Uterus (tissue), 4 donors: ENCODE results near the gene TTLL7. TPM values are rescaled to one million over a fixed set of nuclear protein-coding genes. Genes with fewer than 3 reads are reported as not detected.

ENCODE experiments used
- DNase-seq, 2 donors: peaks; one replicate each; pipeline ENCODE4 v3.0.0-alpha.2; 2019 to 2020
- H3K27ac ChIP-seq, 2 donors: fragments of 200-600 bp; sonication (generic); 1 replicate in 1 of 2; 2 replicates in 1 of 2; pipeline ENCODE4 v1.5.1; 2016 to 2018
- H3K27me3 ChIP-seq, 2 donors: fragments of 200-600 bp; sonication (generic); one replicate each; pipeline ENCODE4 v1.5.1; 2018 to 2019; ENCODE audit warnings: control low read depth in 1 of 2
- H3K36me3 ChIP-seq, 2 donors: fragments of 200-600 bp; sonication (generic); one replicate each; pipeline ENCODE4 v1.5.1; 2019; ENCODE audit warnings: control low read depth in 1 of 2
- H3K4me1 ChIP-seq, 2 donors: fragments of 200-600 bp; sonication (generic); one replicate each; pipeline ENCODE4 v1.5.1; 2018 to 2019; ENCODE audit warnings: control low read depth in 1 of 2
- H3K4me3 ChIP-seq, 2 donors: fragments of 200-600 bp; sonication (generic); 1 replicate in 1 of 2; 2 replicates in 1 of 2; pipeline ENCODE4 v1.5.1; 2018 to 2019; ENCODE audit warnings: mild to moderate bottlenecking in 1 of 2
- H3K9me3 ChIP-seq, 2 donors: fragments of 200-600 bp; sonication (generic); one replicate each; pipeline ENCODE4 v1.5.1; 2019; ENCODE audit warnings: control low read depth in 1 of 2
- CTCF ChIP-seq, 4 experiments: fragments of 200-600 bp in 2 of 4; fragments of 450-650 bp in 2 of 4; sonication (generic) in 2 of 4; IDR thresholded peaks; one replicate each; pipeline ENCODE4 v1.5.1; 2016 to 2019; ENCODE audit warnings: antibody characterized with exemption in 4 of 4, mild to moderate bottlenecking in 2 of 4, moderate library complexity in 1 of 4
- POLR2A ChIP-seq, 2 donors: fragments of 450-650 bp; IDR thresholded peaks; one replicate each; pipeline ENCODE4 v1.6.1; 2016; ENCODE audit warnings: antibody characterized with exemption in 2 of 2, mild to moderate bottlenecking in 1 of 2, moderate library complexity in 1 of 2
- intact Hi-C: fragments of 100-400 bp; cut with DNase I; formaldehyde crosslinking; loops from one replicate; pipeline ENCODE4 v1.15.1; 2023; ENCODE audit warnings: low total_unique reads
- total RNA-seq, 4 donors: library from RNA; depleted of rRNA in 3 of 4; stranded (reverse); fragments of >200 nt in 3 of 4; gene quantifications; one replicate each; pipeline versions ENCODE4 v1.1.0 to v1.2.4, GENCODE V29; 2014 to 2023
- donor health status: DM: yes; HTN: yes; CAD: no.

The TTLL7 gene
- total RNA-seq, 4 donors from 2014 or later = 16.2 to 61.0 (median 34.1) TPM

GRCh38 chr1:83910461-83910860 lies 88.5 kb downstream of the TTLL7 start:
- H3K27ac ChIP-seq = no peak overlapping the region
- no peak for TF ChIP-seq POLR2A (IDR thresholded peaks at IDR 0.05)
- TF ChIP-seq CTCF (IDR thresholded peaks at IDR 0.05) = no peak
- H3K36me3 ChIP-seq = no peaks in the 10 kb centered on the region

GRCh38 chr1:83909687-83910086 lies 89.2 kb downstream of the TTLL7 start:
- H3K27me3 ChIP-seq = no peaks in the 10 kb centered on the region
- no peak for TF ChIP-seq POLR2A (IDR thresholded peaks at IDR 0.05)
- no peak for TF ChIP-seq CTCF (IDR thresholded peaks at IDR 0.05)
- H3K36me3 ChIP-seq = no peaks in the 10 kb centered on the region
- H3K27ac ChIP-seq = no peak overlapping the region
- no peak for DNase-seq
- H3K4me1 ChIP-seq = no peaks in the 10 kb centered on the region
- intact Hi-C loops = no loop called here
- H3K9me3 ChIP-seq = no peaks in the 10 kb centered on the region
- H3K4me3 ChIP-seq = no peak overlapping the region

More at GRCh38 chr1:83910461-83910860, 88.5 kb downstream of the TTLL7 start:
- Histone ChIP-seq H3K27me3 (no peaks in the 10 kb centered on the region), H3K4me3 (no peak overlapping the region), H3K9me3 (no peaks in the 10 kb centered on the region), H3K4me1 (no peaks in the 10 kb centered on the region)
- intact Hi-C loops = no loop called here
- no peak for DNase-seq

- no peak for DNase-seq
- Histone ChIP-seq H3K27ac (no peak overlapping the region), H3K36me3 (no peaks in the 10 kb centered on the region), H3K4me3 (no peak overlapping the region), H3K4me1 (no peaks in the 10 kb centered on the region), H3K9me3 (no peaks in the 10 kb centered on the region), H3K27me3 (no peaks in the 10 kb centered on the region)
- intact Hi-C loops = no loop called here
- TF ChIP-seq CTCF (IDR thresholded peaks at IDR 0.05) (peak in 3 of 4 experiments; percentile 9 to 52 (median 40)), POLR2A (IDR thresholded peaks at IDR 0.05) (no peak)
These were observed 93.5 kb downstream of the TTLL7 start for GRCh38 chr1:83905315-83905907.

GRCh38 chr1:83901547-83902155 lies 97.3 kb downstream of the TTLL7 start:
- intact Hi-C loops = no loop called here
- Histone ChIP-seq H3K27me3 (no peaks in the 10 kb centered on the region), H3K27ac (no peak overlapping the region), H3K4me1 (no peaks in the 10 kb centered on the region), H3K9me3 (no peaks in the 10 kb centered on the region), H3K4me3 (no peak overlapping the region), H3K36me3 (no peaks in the 10 kb centered on the region)
- no peak for DNase-seq
- TF ChIP-seq POLR2A (IDR thresholded peaks at IDR 0.05) = no peak
- no peak for TF ChIP-seq CTCF (IDR thresholded peaks at IDR 0.05)

GRCh38 chr1:83900524-83900923 lies 98.4 kb downstream of the TTLL7 start:
- no peak for DNase-seq
- H3K4me3 ChIP-seq = no peak overlapping the region
- intact Hi-C loops = no loop called here
- TF ChIP-seq CTCF (IDR thresholded peaks at IDR 0.05) (no peak), POLR2A (IDR thresholded peaks at IDR 0.05) (no peak)
- no peak overlapping the region for H3K27ac ChIP-seq
- H3K36me3 ChIP-seq = no peaks in the 10 kb centered on the region
- H3K4me1 ChIP-seq = no peaks in the 10 kb centered on the region
- no peaks in the 10 kb centered on the region for H3K9me3 ChIP-seq
- no peaks in the 10 kb centered on the region for H3K27me3 ChIP-seq
